ENCODE results near the gene MEA1.

Gene MEA1

GRCh38 chr6:42969934-42970333, 43.8 kb downstream of the MEA1 start:
- no peak for DNase-seq

GRCh38 chr6:42969431-42969830, 44.3 kb downstream of the MEA1 start:
- no peak for DNase-seq

GRCh38 chr6:42968783-42969182, 45.0 kb downstream of the MEA1 start:
- no peak for DNase-seq

- no peak for DNase-seq
Measured at GRCh38 chr6:42968126-42968701, 45.5 kb downstream of the MEA1 start.

- no peak for DNase-seq
Measured at GRCh38 chr6:42967228-42967627, 46.5 kb downstream of the MEA1 start.

GRCh38 chr6:42966571-42966970, 47.2 kb downstream of the MEA1 start:
- DNase-seq = no peak

- DNase-seq = no peak
Measured at GRCh38 chr6:42963855-42964605, 49.7 kb downstream of the MEA1 start.

GRCh38 chr6:42963179-42963854, 50.4 kb downstream of the MEA1 start:
- DNase-seq = no peak

GRCh38 chr6:42962502-42963178, 51.1 kb downstream of the MEA1 start:
- no peak for DNase-seq

- DNase-seq = no peak
Measured at GRCh38 chr6:42962096-42962495, 51.6 kb downstream of the MEA1 start.

Measured in effector CD4-positive, alpha-beta T cell (primary cell).